ENCODE measurements around the gene WASHC3.

GRCh38 chr12:102110782-102111181, 49.0 kb upstream of the WASHC3 start:
- TF ChIP-seq CTCF (conservative IDR thresholded peaks at IDR 0.05; ENCODE audit: low read length) (no peak), EZH2phosphoT487 (IDR thresholded peaks at IDR 0.05; ENCODE audit: borderline replicate concordance, low read depth, low read length) (no peak)

All from OCI-LY7 (cell line).